ELF-1 (cell line): ENCODE results near the gene AKR7A3.
"Not testable (repeated sequence)": the region's sequence is repeated elsewhere in the genome, so short reads cannot be mapped to it uniquely, and the experiment has no call there.

Source experiments
- DNase-seq: peaks from one replicate; pipeline ENCODE4 v3.0.0-alpha.2; 2016; ENCODE audit warnings: low read depth, low spot score

The AKR7A3 gene

DNA sequence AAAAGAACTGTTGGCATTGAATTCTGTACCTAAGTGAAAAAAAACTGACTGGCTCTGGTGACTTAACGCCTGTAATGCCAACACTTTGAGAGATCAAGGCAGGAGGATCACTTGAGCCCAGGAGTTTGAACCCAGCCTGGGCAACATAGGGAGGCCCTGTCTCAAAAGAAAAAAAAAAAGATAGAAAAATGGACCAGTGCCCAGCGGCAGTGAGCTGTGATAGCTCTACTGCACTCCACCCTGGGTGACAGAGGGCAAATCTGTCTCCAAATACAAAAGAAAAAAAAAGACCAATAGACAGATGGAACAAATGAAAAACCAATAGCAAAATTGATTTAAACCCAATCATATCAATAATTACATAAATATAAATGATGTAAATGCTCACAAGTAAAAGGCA is 674 bp upstream of the AKR7A3 start:
- no peak for DNase-seq

DNA sequence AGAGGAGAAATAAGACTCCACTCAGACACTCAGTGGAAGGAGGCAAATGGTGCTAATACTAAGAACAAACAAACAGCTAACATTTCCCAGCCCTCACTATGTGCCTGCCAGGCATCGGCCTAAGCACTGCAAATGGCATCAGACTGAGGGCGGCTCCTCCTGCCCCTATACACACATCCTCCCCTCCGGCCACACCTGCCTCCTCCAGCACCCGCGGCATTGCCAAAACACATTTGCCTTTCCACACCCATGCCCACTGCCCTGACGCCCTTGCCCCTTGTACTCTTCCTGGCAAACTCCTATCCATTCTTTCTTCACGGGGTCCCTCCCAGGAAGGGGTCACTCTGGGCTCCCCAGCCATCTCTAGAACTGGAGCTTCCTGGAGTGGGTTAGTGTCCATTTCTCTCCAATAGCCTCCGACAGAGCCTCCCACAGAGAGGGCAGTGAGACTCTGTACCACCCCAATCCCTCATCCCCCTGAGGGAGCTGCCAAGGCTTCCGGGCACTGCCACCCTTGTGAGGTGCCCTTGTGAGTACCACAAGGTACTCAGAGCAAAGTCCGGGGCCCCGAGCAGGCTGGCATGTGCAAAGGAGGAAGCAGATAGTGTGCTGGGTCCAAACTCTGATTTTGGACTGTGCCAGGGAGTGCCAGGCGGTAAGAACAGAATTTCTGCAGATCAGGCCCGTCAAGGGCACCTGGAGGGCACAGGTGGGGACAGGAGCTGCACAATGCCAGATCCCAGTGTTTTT is 959 bp downstream of the AKR7A3 start:
- no peak for DNase-seq

DNA sequence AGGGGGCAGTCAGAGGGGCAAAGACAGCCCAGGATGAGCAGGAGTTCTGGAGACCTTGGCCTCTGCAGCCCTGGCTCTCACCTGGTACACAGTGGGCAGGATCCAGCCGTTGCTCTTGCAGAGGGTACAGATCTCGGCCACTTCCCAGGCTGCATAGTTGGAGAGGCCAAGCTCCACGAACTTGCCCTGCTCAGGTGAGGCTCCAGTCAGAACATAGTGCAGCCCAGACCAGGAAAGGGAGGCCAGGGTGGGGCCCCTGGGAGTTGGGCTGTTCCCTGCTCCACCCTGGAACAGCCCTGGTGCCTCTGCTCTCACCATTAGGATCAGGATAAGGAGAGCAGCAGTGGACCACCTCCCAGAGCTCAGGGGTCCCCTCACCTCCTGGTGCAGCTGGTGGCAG is 2.8 kb downstream of the AKR7A3 start:
- not testable (repeated sequence) for DNase-seq

DNA sequence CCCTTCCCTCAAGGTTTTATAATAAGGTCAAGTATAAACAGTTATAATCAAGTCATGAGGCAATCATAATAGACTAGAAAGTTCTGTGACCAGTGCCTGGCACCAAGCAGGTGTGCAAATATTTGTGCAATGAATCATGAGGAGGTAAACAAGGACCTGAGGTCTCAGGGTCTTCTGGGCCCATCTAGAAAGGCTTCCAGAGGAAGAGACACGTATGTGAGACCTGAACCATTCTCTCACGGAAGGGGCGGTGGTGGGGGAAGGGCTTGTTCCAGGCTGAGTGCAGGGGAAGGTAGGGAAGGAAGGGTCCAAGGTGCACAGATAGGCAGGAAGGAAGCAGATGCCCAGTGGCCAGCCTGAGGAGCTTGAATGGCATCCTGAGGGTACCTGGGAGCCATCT is 3.2 kb downstream of the AKR7A3 start:
- DNase-seq, result not testable (repeated sequence)

DNA sequence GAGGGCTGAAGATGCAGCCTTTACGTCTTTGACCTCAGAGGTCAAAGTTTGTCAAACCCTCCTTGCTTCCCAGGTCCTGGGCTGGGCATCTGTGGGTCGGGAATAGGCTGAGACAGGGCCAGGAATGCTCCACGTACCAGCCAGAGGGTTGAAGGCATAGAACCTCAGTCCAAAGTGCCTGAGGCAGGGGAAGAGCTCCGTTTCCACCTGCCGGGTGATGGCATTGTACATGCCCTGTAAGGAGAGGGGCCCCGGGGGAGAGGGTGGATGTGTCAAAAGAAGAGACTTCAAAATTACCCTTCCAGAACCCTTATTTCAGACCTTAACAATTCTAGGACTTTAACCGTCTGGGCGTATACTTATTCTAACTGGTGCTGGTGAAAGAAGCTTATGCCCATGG is 3.7 kb downstream of the AKR7A3 start:
- DNase-seq, result no peak

DNA sequence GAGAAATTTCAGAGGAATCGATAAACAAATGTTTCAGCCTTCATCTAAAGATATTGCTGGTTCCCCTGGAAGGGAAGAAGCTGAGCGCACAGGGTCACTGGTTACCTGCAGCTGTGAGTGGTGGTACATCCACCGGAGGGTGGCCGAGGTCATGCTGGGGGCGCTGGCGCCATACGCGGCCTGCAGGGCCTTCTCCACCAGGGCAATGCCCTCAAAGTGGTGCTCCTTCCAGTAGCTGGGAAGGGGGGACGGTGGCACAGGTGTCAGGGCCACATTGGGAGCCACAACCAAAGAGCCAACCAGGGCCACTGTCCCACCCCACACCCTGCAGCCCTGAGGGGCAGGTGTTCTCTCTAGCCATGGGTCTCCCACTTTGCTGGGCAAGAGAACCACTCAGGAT is 4.7 kb downstream of the AKR7A3 start:
- DNase-seq, result no peak

DNA sequence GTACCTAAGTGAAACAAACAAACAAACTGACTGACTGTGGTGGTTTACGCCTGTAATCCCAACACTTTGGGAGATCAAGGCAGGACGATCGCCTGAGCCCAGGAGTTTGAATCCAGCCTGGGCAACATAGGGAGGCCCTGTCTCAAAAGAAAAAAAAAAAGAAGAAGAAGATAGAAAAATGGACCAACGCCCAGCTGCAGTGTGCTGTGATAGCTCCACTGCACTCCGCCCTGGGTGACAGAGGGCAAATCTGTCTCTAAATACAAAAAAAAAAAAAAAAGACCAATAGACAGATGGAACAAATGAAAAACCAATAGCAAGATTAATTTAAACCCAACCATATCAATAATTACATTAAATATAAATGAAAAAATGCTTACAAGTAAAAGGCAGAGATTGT is 13.9 kb downstream of the AKR7A3 start:
- DNase-seq, result no peak

DNA sequence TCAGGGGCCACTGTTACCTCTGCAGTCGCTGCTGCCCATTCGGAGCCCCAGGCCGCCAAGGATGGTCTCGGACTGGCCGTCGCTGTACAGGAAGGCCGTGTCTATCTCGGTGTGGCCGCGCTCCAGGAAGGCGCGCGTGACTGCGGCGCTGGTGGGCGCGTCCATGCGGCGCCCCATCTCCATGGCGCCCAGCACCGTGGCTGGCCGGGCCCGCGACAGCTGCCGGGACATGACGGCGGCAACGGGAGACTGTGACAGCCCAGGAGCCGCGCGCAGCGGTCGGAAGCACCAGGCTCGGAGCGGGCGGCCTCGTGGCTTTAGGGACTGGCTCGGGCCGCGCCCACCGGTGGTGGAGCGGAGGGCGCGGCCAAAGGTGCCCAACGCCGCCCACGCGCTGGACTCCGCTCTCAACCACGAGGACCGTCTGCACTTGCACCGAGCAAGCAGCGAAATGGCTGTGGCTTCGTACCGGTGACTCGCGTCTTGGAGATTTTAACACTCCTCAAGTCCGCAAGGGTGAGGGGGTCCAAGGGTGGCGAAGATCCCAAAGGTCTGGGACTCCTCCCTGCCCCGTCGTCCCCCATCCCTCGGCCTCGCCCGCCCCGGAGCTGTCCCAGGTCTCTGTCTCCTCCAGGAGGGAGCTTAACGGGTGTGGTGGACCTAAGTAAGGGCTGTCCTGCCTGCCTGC is 14.6 kb downstream of the AKR7A3 start:
- DNase-seq, result peak; percentile 30

DNA sequence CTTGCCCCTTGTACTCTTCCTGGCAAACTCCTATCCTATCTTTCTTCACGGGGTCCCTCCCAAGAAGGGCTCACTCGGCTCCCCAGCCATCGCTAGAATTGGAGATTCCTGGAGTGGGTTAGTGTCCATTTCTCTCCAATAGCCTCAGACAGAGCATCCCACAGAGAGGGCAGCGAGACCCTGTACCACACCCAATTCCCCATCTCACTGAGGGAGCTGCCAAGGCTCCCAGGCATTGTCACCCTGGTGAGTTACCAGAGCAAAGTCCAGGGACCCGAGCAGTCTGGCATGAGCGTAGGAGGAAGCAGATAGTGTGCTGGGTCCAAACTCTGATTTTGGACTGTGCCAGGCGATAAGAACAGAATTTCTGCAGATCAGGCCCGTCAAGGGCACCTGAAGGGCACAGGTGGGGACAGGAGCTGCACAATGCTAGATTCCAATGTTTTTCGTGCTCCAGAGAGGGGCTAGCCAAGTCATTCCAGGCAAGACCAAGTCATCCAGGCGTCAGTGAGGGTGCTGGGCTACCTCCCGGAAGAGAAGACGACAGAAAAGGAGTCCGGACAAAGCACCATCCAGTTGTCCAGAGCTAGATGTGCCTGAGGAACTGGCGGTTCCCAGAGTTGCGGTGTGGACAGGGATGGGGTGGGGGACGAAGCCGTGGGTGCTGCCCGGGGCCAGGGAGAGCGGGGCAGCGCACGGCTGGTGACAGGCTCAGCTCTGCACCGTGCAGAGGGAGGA is 15.3 kb downstream of the AKR7A3 start:
- DNase-seq, result no peak

DNA sequence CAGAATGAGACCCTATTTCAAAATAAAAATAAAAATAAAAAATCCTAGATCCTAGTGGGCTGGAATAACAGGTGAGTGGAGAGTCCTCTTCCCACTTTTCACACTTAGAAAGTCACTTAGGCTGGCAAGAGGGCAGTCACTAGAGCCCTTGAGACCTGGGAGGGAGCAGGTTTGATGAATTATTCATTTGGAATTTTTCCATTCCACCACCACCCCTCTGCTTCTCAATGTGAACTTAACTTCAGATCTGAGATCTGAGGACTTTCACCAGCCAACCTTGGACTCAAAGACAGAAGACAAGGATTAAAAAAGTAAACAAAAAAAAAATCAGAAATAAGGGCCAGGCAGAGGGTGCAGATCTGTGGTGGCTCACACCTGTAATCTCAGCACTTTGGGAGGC is 16.5 kb downstream of the AKR7A3 start:
- DNase-seq, result no peak

DNA sequence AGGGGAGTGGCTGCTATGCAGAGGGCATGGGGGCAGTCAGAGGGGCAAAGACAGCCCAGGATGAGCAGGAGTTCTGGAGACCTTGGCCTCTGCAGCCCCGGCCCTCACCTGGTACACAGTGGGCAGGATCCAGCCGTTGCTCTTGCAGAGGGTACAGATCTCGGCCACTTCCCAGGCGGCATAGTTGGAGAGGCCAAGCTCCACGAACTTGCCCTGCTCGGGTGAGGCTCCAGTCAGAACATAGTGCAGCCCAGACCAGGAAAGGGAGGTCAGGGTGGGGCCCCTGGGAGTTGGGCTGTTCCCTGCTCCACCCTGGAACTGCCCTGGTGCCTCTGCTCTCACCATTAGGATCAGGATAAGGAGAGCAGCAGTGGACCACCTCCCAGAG is 18.2 kb downstream of the AKR7A3 start:
- not testable (repeated sequence) for DNase-seq

DNA sequence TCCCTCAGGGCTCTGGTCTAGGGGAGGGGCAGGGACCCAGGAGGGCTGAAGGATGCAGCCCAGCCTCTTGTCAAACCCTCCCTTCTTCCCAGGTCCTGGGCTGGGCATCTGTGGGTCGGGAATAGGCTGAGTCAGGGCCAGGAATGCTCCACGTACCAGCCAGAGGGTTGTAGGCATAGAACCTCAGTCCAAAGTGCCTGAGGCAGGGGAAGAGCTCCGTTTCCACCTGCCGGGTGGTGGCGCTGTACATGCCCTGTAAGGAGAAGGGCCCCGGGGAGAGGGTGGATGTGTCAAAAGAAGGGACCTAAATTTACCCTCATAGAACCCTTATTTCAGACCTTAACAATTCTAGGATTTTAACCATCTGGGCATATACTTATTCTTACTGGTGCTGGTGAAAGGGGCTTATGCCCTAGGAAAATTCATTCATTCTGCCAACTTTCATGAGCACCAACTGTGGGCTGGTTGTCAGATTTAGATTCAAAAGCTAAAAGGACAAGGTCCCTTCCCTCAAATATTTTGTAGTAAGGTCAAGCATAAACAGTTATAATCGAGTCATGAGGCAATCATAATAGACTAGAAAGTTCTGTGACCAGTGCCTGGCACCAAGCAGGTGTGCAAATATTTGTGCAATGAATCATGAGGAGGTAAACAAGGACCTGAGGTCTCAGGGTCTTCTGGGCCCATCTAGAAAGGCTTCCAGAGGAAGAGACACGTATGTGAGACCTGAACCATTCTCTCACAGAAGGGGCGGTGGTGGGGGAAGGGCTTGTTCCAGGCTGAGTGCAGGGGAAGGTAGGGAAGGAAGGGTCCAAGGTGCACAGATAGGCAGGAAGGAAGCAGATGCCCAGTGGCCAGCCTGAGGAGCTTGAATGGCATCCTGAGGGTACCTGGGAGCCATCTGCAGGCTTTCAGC is 18.9 kb downstream of the AKR7A3 start:
- not testable (repeated sequence) for DNase-seq

DNA sequence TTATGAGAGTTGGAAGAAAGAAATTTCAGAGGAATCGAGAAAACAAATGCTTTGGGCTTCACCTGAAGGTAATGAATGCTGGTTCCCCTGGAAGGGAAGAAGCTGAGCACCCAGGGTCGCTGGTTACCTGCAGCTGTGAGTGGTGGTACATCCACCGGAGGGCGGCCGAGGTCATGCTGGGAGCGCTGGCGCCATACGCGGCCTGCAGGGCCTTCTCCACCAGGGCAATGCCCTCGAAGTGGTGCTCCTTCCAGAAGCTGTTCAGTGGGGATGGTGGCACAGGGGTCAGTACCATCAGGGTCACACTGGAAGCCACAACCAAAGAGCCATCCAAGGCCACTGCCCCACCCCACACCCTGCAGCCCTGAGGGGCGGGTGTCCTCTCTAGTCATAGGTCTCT is 20.1 kb downstream of the AKR7A3 start:
- no peak for DNase-seq

DNA sequence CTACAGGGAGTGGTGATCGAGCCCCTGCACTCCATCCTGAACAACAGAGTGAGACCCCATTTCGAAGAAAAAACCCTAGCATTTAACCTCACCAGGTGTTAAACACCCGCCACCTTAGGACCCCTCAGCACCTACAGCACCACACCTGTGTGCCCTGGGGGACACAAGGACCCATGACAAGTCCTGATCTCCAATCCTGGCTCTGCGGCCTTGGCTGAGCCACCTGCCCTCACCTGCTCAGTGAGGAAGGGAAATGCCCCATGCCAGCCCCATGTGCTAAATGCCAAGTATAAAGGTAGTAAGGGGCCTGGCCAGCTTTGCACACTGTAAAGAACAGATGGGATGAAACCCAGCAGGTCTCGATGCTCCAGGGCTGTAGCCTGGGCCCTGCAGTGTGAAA is 25.8 kb downstream of the AKR7A3 start:
- no peak for DNase-seq

DNA sequence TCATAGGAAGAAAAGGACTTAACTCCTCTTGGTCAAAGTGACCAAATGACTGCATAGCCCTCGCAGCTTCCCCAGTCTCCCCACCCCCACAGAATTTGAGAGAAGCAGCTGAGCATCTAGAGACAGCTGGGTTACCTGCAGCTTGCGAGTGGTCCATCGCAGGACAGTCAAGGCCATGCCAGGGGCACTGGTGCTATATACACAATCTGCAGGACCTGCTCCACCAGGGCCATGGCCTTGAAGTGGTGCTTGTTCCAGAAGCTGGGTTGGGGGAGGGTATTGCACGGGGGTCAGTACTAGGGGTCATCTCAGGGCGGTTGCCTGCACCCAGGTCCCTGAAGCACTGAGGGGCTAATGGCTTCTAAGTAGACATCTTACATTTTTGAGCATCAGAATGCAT is 26.5 kb downstream of the AKR7A3 start:
- DNase-seq, result no peak

DNA sequence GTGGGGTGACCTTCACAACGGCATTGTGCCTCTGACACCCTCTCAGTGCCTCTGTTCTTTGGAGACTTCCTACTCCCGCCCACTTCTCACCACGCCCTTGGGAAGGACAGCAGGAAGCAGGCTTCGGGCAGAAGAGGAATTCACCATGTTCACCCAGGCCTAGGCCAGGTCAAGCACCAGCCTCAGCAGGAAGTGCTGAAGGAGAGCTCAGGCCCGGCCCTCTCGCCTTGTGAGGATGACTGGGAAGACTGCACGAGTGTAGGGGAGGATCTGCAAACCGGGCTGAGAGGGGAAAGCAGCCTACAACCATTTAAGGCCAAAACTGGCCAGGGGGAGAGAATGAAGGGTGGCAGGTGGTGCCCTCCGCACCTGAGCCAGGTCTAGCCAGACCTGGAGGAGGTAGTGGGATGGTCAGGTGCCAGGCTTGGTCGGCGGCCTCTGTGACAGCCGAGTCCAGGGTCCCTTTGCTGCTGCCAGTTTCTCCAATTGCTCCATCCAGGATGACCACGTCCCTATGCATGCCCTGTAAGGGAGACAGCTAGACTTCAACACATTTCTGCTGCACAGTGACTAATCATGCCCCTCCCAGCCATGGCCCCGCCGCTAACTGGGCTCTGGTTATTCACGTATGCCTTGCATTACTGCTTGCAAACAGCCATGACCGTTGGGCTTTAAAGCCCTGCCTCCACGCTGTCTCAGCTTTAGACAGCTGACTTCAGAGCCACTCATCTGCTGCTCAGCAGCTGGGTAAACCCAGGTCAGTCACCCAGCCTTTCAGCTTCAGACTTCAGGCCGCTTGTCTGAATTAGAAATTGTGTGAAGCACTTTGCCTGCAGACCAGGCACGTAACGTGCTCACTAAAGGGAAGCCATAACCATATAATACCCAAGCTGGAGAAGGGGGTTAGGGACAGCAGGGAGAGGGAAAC is 28.1 kb downstream of the AKR7A3 start:
- no peak for DNase-seq

DNA sequence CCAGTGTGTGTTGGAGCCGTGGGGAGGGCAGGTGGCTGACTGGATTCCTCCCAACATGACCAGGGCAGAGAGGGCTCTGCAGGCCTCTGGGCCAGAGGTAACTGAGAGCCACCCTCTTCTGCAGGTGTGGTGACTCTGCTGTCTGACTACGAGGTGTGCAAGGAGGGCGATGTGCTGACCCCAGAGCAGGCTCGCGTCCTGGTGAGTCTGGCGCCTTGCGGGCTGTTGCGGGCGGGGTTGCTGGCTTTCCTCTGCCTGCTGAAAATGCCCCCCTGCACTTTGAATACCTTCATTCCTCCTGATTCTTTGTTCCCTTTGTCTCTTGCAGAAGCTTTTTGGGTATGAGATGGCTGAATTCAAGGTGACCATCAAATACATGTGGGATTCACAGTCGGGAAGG is 30.2 kb downstream of the AKR7A3 start:
- no peak for DNase-seq

DNA sequence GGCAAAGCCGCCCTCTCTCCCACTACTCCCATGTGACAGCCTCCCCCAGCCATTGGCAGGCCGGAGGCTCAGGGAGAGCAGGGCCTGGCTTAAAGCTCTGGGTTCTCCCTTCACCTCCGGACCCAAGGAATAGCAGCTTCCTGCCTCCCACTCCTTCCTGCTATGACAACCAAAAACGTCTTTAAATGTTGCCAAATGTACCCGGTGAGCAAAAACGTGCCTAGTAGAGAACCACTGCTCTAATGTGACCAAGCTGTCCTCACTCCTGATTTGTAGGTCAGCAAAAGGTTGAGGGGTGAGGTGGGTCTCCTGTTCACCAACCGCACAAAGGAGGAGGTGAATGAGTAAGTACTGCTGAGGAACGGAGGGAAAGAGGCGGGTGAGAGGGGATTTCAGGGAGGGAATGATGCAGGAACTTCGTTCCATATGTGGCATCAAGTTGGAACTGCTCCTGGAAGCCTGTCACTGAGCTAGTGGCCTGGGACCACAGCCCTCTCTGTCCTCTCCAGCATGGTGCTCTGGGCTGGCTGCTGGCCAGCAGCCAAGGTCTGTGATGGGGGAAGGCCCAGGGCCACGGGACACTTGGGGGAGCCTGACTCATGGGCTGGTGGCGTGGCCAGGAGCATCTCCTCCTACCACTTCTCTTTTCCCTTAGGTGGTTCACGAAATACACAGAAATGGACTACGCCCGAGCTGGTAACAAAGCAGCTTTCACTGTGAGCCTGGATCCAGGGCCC is 31.2 kb downstream of the AKR7A3 start:
- DNase-seq, result no peak

DNA sequence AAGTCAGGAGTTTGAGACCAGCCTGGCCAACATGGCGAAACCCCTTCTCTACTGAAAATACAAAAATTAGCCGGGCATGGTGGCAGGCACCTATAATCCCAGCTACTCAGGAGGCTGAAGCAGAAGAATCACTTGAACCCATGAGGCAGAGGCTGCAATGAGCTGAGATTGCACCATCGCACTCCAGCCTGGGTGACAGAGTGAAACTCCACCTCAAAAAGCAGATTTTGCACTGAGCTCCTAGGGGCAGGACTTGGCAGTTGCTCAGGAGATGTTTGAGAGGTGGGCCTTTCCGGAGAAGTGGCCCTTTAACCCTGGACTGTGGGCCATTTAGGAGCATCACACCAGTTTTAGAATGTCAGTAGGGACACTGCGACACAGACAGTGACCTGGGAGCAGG is 32.3 kb downstream of the AKR7A3 start:
- DNase-seq, result not testable (repeated sequence)

DNA sequence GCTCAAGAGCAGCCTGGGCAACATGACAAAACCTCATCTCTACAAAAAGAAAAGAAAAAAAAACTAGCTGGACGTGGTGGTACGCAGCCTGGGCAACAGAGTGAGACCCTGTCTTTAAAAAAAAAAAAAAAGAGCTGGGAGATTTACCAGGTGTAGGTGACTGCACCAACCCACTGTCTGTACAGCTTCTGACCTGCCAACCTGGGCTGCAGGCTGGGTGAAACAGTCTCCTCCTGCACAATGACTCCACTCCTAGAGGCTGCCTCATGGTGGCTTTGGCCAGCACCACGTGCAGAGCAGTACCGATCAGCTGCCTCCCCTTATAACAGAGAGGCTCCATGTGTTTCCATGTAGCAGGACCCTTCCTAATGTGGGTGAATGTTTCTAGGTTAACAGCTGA is 33.3 kb downstream of the AKR7A3 start:
- no peak for DNase-seq
